Psoas muscle (tissue), 8 donors: ENCODE measurements around the gene HS1BP3. TPM values are rescaled to one million over a fixed set of nuclear protein-coding genes. Genes with fewer than 3 reads are reported as not detected.

Source experiments
- ATAC-seq, 4 donors: fragments of 200-7000 bp; cut with Tn5 transposase; one replicate each; pipeline ENCODE4 v1.9.1; 2020; ENCODE audit warnings: moderate library complexity in 3 of 4, mild to moderate bottlenecking in 2 of 4
- DNase-seq, 2 donors: peaks; one replicate each; pipeline ENCODE4 v3.0.0-alpha.2; 2020
- H3K27ac ChIP-seq: fragments of 200-600 bp; one replicate; pipeline ENCODE4 v1.8.0; 2022
- H3K27me3 ChIP-seq, 3 donors: fragments of 200-600 bp in 1 of 3; one replicate each; pipeline versions ENCODE4 v1.6.1 to v1.8.0; 2013 to 2022; ENCODE audit warnings: low read length in 2 of 3, mild to moderate bottlenecking in 2 of 3, moderate library complexity in 1 of 3; ENCODE audit not compliant: insufficient read depth in 3 of 3
- H3K36me3 ChIP-seq, 2 donors: fragments of 200-600 bp in 1 of 2; one replicate each; pipeline versions ENCODE4 v1.6.1 to v1.8.0; 2013 to 2022; ENCODE audit warnings: low read depth in 1 of 2, mild to moderate bottlenecking in 1 of 2, moderate library complexity in 1 of 2; ENCODE audit not compliant: insufficient read depth in 1 of 2
- H3K4me1 ChIP-seq: fragments of 200-600 bp; one replicate; pipeline ENCODE4 v1.8.0; 2022
- H3K4me3 ChIP-seq: fragments of 200-600 bp; one replicate; pipeline ENCODE4 v1.8.0; 2022; ENCODE audit warnings: mild to moderate bottlenecking
- H3K9me3 ChIP-seq: fragments of 200-600 bp; one replicate; pipeline ENCODE4 v1.8.0; 2022
- CTCF ChIP-seq: fragments of 200-600 bp; IDR thresholded peaks from one replicate; pipeline ENCODE4 v1.8.0; 2022; ENCODE audit warnings: antibody characterized with exemption
- WGBS, 3 donors: extraction: QIAGEN DNeasy Blood & Tissue Kit; methylation state at CpG; one replicate each; pipeline versions ENCODE4 v1.1.6 to v1.1.7; 2013; 5-methylcytosine and 5-hydroxymethylcytosine counted together
- intact Hi-C, 2 donors: fragments of 100-400 bp; cut with DNase I; formaldehyde crosslinking; loops; one replicate each; pipeline versions ENCODE4 v1.11.0 to v1.14.2; 2022
- polyA plus RNA-seq, 3 donors: library from polyadenylated mRNA; stranded (reverse); fragments of 200-250 nt; gene quantifications; one replicate each; pipeline ENCODE4 v1.2.3, GENCODE V29; 2013
- total RNA-seq, 4 donors: library from RNA; stranded (reverse); fragmentation: NEBNext Ultra II Directional in 2 of 4; extraction: Animal tissue kit (Norgen Biotek cat#: 25700) in 2 of 4; gene quantifications; one replicate each; pipeline versions ENCODE4 v1.2.1 to v1.2.4, GENCODE V29; 2021 to 2023
- donor health status: healthy with polysubstance abuse.
- donor health status: DM: no; HTN: no; CAD: no; lungs with moderate emphysema.
- donor health status: Bipolar disorder and iron deficiency.
- donor health status: healthy.
- donor health status: DM: yes; HTN: yes; CAD: no.
- donor health status: DM: no; HTN: no; CAD: no.
- donor health status: DM: no; HTN: no; CAD: no.
- donor health status: DM: yes; HTN: yes; CAD: no.

HS1BP3 gene
- total and polyA plus RNA-seq, 7 donors, result 9.2 to 20.6 (median 12.1) TPM

- no peaks in the 10 kb centered on the region for H3K27me3 ChIP-seq
- no peaks in the 10 kb centered on the region for H3K9me3 ChIP-seq
- peaks cover 76% of the 10 kb centered on the region for H3K4me1 ChIP-seq
- H3K4me3 ChIP-seq, result no peak overlapping the region
- ATAC-seq (peak; percentile 21 to 67 (median 50)), DNase-seq (peak; percentile 73 to 85)
- H3K27ac ChIP-seq, result peak overlapping the region; percentile 88
- H3K36me3 ChIP-seq, result no peaks in the 10 kb centered on the region
- WGBS, 3 donors, result 27 to 37% (median 28%) methylated on average over 14 of the region's 14 CpGs
- peak; percentile 25 for TF ChIP-seq CTCF
- intact Hi-C loops, result loop anchor here in 1 of 2 donors (2.0 kb wide), 1 partner anchor 32 kb away; no protein-coding TSS in a partner anchor
Observed at GRCh38 chr2:20614201-20615067, 36.5 kb downstream of the HS1BP3 start.

- H3K4me1 ChIP-seq, result peaks cover 69% of the 10 kb centered on the region
- intact Hi-C loops, result no loop called here
Observed at GRCh38 chr2:20612925-20613916, 37.7 kb downstream of the HS1BP3 start.

GRCh38 chr2:20611844-20612356, 39.0 kb downstream of the HS1BP3 start:
- intact Hi-C loops, result no loop called here
- H3K4me1 ChIP-seq, result peaks cover 57% of the 10 kb centered on the region

More at GRCh38 chr2:20612925-20613916, 37.7 kb downstream of the HS1BP3 start:
- 52 to 72% (median 61%) methylated on average over 17 of the region's 17 CpGs for WGBS, 3 donors
- no peaks in the 10 kb centered on the region for H3K36me3 ChIP-seq
- peak overlapping the region; percentile 88 for H3K27ac ChIP-seq
- ATAC-seq, result peak in 1 of 4 donors; percentile 21
- no peak for TF ChIP-seq CTCF
- no peaks in the 10 kb centered on the region for H3K27me3 ChIP-seq
- DNase-seq, result peak in 1 of 2 donors; percentile 42
- H3K9me3 ChIP-seq, result no peaks in the 10 kb centered on the region
- H3K4me3 ChIP-seq, result no peak overlapping the region

More at GRCh38 chr2:20611844-20612356, 39.0 kb downstream of the HS1BP3 start:
- no peak for TF ChIP-seq CTCF
- Histone ChIP-seq H3K27me3 (no peaks in the 10 kb centered on the region), H3K27ac (peak overlapping the region; percentile 70), H3K9me3 (no peaks in the 10 kb centered on the region), H3K36me3 (no peaks in the 10 kb centered on the region), H3K4me3 (no peak overlapping the region)
- WGBS, 3 donors, result 89 to 93% (median 92%) methylated on average over 3 of the region's 3 CpGs
- DNase-seq (peak in 1 of 2 donors; percentile 6), ATAC-seq (no peak)
